MCF 10A (cell line): ENCODE data around the gene GALK1. TPM values are rescaled to one million over a fixed set of nuclear protein-coding genes. Genes with fewer than 3 reads are reported as not detected.

Experiments used
- BruUV-seq: library from RNA; stranded (reverse); fragments of 400-500 nt; replicated peaks from 2 replicates; lab custom pipeline; 2021; lab: Mats Ljungman, UMichigan
- CTCF ChIA-PET: fragments of 300-600 bp; sonication (Branson Sonifier 250); formaldehyde crosslinking; extraction: SDS; loops from one replicate; lab custom pipeline; 2021; ENCODE audit warnings: antibody characterized with exemption, inconsistent platforms; lab: Yijun Ruan, JAX
- POLR2A ChIA-PET: fragments of 300-600, 350-650 bp; sonication (Branson Sonifier 250); formaldehyde crosslinking; extraction: SDS; loops from one replicate; lab custom pipeline; 2020; ENCODE audit warnings: antibody characterized with exemption, inconsistent platforms; lab: Yijun Ruan, JAX
- DNase-seq: peaks from one replicate; pipeline ENCODE4 v3.0.0-alpha.2; 2018; ENCODE audit not compliant: unreplicated experiment
- H3K27ac Mint-ChIP-seq: one replicate; pipeline ENCODE4 v1.8.0; 2022; ENCODE audit warnings: mild to moderate bottlenecking, low read depth, mixed read lengths; ENCODE audit not compliant: unreplicated experiment
- H3K27me3 Mint-ChIP-seq: one replicate; pipeline ENCODE4 v1.8.0; 2022; ENCODE audit warnings: mixed read lengths; ENCODE audit not compliant: insufficient read depth, unreplicated experiment
- H3K36me3 Mint-ChIP-seq: one replicate; pipeline ENCODE4 v1.8.0; 2022; ENCODE audit warnings: mild to moderate bottlenecking, moderate library complexity, mixed read lengths; ENCODE audit not compliant: insufficient read depth, unreplicated experiment
- H3K4me1 Mint-ChIP-seq: one replicate; pipeline ENCODE4 v1.8.0; 2022; ENCODE audit warnings: mixed read lengths; ENCODE audit not compliant: insufficient read depth, unreplicated experiment
- H3K4me3 Mint-ChIP-seq: one replicate; pipeline ENCODE4 v1.8.0; 2022; ENCODE audit warnings: mild to moderate bottlenecking, moderate library complexity, mixed read lengths; ENCODE audit not compliant: unreplicated experiment
- H3K9me3 Mint-ChIP-seq: one replicate; pipeline ENCODE4 v1.8.0; 2022; ENCODE audit warnings: mixed read lengths; ENCODE audit not compliant: unreplicated experiment
- intact Hi-C: fragments of 100-400 bp; cut with micrococcal nuclease; formaldehyde crosslinking; loops from 2 replicates; pipeline ENCODE4 v1.14.1; 2022
- total RNA-seq: library from RNA; stranded (reverse); gene quantifications from 2 replicates; pipeline ENCODE4 v1.2.3, GENCODE V29; 2022
- TF ChIP-seq, protein P1 (sequence below): fragments of 200-600 bp; IDR thresholded peaks from one replicate; pipeline ENCODE4 v1.8.0; 2022; ENCODE audit warnings: antibody characterized with exemption, mild to moderate bottlenecking; ENCODE audit not compliant: unreplicated experiment

Gene GALK1
- total RNA-seq, 1 experiment from 2014 or later, result 8.7 TPM

DNA sequence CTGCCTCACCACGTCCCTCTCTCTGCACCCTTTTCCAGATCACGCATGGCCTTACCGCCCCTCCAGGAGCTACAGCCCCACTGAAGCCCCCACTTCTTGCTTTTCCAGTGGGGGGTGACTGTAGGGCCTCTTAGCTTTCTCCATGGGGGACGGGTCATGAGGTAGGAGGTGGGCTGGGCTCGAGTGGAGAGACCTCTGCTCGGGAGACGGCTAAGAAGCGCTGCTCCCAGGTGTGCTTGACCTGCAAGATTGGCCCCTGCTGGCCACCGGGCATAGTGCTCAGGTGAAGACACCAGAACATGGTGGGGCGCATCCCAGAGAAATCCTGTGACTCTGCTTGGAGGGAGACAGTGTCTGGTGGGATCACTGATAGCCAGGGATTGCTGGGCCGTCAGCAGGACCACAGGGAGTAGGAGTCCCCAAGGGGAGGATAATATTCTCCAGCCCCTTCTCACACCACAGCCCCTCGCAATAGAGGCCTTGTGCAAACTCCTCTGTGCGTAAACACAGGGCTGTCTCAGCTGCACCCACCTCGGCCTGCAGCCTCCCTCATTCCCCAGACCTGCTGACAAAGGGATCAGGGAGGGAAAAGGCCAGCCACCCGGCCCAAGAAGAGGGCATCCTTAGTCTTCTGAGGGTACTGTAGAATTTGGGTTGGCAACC is 8.9 kb upstream of the GALK1 start:
- intact Hi-C loops, result loop anchor here (2.0 kb wide), 1 partner anchor 75 kb away; no protein-coding TSS in a partner anchor
- no peak overlapping the region for H3K27ac Mint-ChIP-seq
- DNase-seq, result no peak
- no peaks in the 10 kb centered on the region for H3K27me3 Mint-ChIP-seq
- BruUV-seq, result no TSS peak
- no peak overlapping the region for H3K4me3 Mint-ChIP-seq
- TF ChIP-seq, protein P1, sequence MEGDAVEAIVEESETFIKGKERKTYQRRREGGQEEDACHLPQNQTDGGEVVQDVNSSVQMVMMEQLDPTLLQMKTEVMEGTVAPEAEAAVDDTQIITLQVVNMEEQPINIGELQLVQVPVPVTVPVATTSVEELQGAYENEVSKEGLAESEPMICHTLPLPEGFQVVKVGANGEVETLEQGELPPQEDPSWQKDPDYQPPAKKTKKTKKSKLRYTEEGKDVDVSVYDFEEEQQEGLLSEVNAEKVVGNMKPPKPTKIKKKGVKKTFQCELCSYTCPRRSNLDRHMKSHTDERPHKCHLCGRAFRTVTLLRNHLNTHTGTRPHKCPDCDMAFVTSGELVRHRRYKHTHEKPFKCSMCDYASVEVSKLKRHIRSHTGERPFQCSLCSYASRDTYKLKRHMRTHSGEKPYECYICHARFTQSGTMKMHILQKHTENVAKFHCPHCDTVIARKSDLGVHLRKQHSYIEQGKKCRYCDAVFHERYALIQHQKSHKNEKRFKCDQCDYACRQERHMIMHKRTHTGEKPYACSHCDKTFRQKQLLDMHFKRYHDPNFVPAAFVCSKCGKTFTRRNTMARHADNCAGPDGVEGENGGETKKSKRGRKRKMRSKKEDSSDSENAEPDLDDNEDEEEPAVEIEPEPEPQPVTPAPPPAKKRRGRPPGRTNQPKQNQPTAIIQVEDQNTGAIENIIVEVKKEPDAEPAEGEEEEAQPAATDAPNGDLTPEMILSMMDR, result peak; percentile 21
- no peaks in the 10 kb centered on the region for H3K9me3 Mint-ChIP-seq
- H3K36me3 Mint-ChIP-seq, result peaks cover 36% of the 10 kb centered on the region
- ChIA-PET POLR2A (interaction anchor here (0.6 to 8.0 kb wide), 12 partner anchors 11 to 1443 kb away, joined by 3 to 153 read pairs (median 4); partner anchors contain the start of genes GALK1, RECQL5, SAP30BP and TRIM47), CTCF (interaction anchor here (0.7 to 2.7 kb wide), 6 partner anchors 8 to 149 kb away, joined by 3 to 14 read pairs (median 4); partner anchors contain the start of genes GALK1 and WBP2)
- H3K4me1 Mint-ChIP-seq, result peaks cover 14% of the 10 kb centered on the region

DNA sequence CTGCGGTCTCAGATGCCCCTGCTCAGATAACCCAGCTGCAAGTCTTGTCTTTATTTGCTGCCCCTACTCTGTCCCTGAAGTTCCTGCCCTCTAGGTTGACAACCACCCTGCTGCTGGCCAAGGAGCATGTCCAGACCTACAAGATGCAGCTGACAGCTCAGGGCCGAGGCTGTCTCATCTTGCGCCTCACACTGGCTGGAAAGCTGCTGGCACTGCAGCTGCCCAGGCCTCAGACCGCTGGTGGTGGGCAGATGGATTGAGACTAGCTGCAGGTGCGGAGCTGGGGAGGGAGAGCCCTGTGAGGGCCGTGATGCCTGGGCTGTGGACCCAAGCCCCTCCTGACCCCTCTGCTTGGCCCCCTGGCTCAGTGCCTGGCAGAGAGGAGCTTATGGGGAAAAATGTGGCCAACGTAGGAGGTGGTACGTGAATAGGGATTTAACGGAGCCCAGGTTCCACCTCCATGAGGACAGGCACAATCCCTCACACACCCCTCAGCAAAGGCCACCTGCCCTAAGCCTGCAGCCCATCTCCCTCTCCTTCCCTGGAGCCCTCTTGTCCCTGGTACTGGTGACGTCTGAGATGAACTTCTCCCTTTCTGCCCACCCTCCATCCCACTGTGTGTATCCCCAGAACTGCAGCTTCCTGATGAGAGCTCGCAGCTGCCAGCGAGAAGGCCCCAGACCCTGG is 8.3 kb upstream of the GALK1 start:
- Mint-ChIP-seq H3K9me3 (no peaks in the 10 kb centered on the region), H3K36me3 (peaks cover 29% of the 10 kb centered on the region), H3K27ac (no peak overlapping the region)

DNA sequence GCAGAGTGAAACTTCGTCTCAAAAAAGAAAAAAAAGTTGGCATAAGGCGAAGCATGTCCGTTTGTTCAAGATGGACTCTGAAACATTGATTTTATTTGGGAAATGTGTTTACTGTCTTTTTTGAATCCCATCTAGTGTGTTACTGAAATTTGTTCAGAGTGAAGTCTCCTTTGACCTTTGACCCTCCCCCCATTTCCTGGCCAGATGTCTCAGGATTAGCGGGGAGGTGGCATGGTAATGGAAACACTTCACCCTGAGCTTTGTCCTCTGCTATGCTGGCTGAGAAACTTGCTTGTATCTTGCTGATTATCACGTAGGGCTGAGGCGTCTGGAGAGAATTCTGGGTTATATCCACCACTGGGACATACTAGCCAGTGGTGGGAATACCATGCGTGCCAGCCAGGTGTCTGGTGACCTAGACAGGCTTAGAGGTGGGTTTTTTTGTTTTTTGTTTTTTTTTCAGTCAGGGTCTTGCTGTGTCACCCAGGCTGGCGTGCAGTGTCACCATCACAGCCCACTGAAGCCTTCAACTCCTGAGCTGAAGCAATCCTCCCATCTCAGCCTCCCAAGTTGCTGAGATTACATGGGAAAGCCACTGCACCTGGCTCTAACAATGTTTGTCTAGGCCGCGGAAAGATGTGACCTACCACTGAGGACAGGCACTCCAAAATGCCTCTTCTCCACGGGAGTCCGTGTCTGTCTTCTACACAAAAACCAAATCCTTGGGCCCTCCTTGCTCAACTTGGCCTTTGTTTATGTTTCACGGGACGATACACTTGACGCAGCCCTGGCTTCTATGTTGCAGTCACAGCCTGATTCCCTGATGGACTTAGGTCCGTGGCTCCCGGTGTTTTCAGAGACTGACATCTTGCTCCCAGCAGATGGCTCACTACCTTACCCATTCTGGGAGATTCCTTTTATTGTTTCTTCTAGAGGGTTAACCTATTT is 6.6 kb upstream of the GALK1 start:
- Mint-ChIP-seq H3K4me1 (peaks cover 8% of the 10 kb centered on the region), H3K36me3 (peaks cover 13% of the 10 kb centered on the region), H3K9me3 (no peaks in the 10 kb centered on the region), H3K27ac (no peak overlapping the region), H3K27me3 (no peaks in the 10 kb centered on the region), H3K4me3 (no peak overlapping the region)
- TF ChIP-seq, protein P1, result no peak
- BruUV-seq, result no TSS peak
- ChIA-PET POLR2A (interaction anchor here (0.9 to 1.8 kb wide), 2 partner anchors 8 kb away, joined by 3 to 5 read pairs; a partner anchor contains a TSS), CTCF (interaction anchor here (0.5 to 2.7 kb wide), 4 partner anchors 9 to 598 kb away, joined by 3 to 14 read pairs (median 4); no protein-coding TSS in a partner anchor)
- intact Hi-C loops, result loop anchor here (2.0 kb wide), 1 partner anchor 77 kb away; no protein-coding TSS in a partner anchor
- DNase-seq, result no peak

More for the DNA sequence above, 8.3 kb upstream of the GALK1 start:
- POLR2A ChIA-PET, result interaction anchor here (0.7 to 7.9 kb wide), 8 partner anchors 10 to 107 kb away, joined by 3 to 153 read pairs (median 4); partner anchors contain the start of genes GALK1, RECQL5, SAP30BP and UNK
- H3K27me3 Mint-ChIP-seq, result no peaks in the 10 kb centered on the region
- BruUV-seq, result no TSS peak
- TF ChIP-seq, protein P1, result no peak
- peaks cover 14% of the 10 kb centered on the region for H3K4me1 Mint-ChIP-seq
- no peak overlapping the region for H3K4me3 Mint-ChIP-seq
- intact Hi-C loops, result loop anchor here (2.0 kb wide), 1 partner anchor 76 kb away; no protein-coding TSS in a partner anchor
- CTCF ChIA-PET, result interaction anchor here (0.7 to 2.7 kb wide), 10 partner anchors 7 to 148 kb away, joined by 3 to 14 read pairs (median 4); partner anchors contain the start of genes GALK1, SMIM5 and WBP2
- no peak for DNase-seq
